ENCODE results near the gene FAM234B. TPM values are rescaled to one million over a fixed set of nuclear protein-coding genes. Genes with fewer than 3 reads are reported as not detected.
"Not testable (repeated sequence)": the region's sequence is repeated elsewhere in the genome, so short reads cannot be mapped to it uniquely, and the experiment has no call there.

The FAM234B gene
- polyA plus RNA-seq, 6 donors from 2014 or later = 2.0 to 8.9 (median 6.2) TPM

DNA sequence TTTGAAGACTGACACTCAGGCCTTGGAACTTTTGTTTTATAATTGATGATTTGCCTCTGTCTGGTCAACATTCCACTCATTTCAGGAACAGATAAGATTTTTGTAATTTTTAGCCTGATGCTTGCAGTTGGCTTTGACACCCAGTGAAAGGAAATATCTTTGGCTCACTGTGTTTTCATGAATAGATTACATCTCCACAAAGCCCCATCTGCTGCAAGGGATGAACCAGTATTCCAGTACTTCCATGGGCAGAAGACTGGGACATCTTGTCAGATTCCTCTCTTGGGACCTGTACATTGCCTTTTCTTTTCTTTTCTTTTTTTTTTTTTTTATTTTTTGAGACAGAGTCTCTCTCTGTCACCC lies 30.9 kb downstream of the FAM234B start:
- ATAC-seq (ENCODE audit: low read depth in 2 of 2) = no peak
- Mint-ChIP-seq H3K27me3 (no peaks in the 10 kb centered on the region), H3K4me1 (no peaks in the 10 kb centered on the region), H3K27ac (peak overlapping the region in 1 of 6 donors; percentile 61), H3K9me3 (no peaks in the 10 kb centered on the region), H3K36me3 (peaks cover 25 to 47% of the 10 kb centered on the region in 2 donors), H3K4me3 (no peak overlapping the region)
- DNase-seq = no peak

DNA sequence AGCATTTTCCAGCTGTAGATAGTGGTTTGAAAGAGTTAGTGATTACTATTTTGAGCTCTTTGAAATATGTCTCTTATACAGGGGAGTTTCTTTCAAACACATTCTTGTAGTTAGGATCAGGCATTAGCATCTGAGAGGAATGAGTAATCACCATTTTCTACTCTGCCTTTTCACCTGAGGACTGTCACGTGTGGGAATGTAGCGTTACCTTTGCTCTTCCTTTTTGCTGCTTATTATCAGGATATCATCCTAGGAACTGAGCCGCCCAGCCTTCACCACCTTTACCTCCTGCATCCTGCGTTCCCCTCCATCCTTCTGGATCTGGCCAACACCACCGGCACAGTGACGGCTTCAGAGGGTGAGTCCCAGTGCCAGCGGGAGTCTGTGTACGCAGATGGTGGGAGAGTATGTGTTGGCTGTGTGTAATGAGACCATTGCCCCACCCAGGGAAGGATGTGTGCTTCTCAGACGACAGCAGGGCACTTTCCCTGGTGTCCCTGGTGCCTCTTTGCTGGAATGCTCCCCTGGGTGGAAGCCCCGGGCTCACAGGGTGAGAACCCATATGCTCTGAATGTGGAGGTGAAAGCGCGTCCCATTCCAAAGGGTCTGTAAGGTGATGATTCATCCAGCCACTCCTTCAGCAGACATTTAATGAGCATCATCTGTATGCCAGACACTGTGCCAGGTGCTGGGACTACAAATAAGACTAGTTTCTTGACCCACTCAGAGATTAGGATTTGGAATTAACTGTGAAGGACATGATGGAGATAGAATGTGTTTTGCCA lies 31.8 kb downstream of the FAM234B start:
- Mint-ChIP-seq H3K4me3 (no peak overlapping the region), H3K27ac (no peak overlapping the region), H3K36me3 (peaks cover 30 to 46% of the 10 kb centered on the region in 2 donors), H3K27me3 (no peaks in the 10 kb centered on the region), H3K9me3 (no peaks in the 10 kb centered on the region), H3K4me1 (no peaks in the 10 kb centered on the region)
- DNase-seq = no peak
- ATAC-seq (ENCODE audit: low read depth in 2 of 2) = no peak

DNA sequence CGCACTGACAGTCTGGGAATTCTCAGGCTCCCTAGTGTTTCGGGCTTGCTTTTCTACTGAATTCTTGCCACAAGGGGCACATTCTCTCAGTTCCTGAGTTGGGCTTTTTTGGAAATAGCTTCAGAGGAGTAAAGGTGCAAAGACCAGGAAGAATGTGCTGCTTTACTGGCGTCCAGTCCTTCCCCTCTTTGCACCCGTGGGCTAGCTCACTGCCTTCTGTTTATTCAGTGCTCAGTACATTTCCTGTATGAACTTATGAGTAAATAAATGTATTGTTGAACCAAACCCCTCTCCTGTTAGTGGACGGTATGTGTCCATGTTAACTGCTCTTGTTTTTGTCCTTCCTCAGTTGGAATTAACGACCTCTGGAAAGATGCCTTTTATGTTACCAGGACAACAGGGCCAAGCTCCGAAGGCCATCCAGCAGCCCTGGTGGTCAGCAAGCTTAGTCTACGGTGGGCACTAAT lies 35.3 kb downstream of the FAM234B start:
- Mint-ChIP-seq H3K4me1 (no peaks in the 10 kb centered on the region), H3K9me3 (no peaks in the 10 kb centered on the region), H3K4me3 (no peak overlapping the region), H3K27ac (no peak overlapping the region), H3K27me3 (no peaks in the 10 kb centered on the region), H3K36me3 (peaks cover 15 to 27% of the 10 kb centered on the region in 2 donors)
- no peak for ATAC-seq (ENCODE audit: low read depth in 2 of 2)
- no peak for DNase-seq

DNA sequence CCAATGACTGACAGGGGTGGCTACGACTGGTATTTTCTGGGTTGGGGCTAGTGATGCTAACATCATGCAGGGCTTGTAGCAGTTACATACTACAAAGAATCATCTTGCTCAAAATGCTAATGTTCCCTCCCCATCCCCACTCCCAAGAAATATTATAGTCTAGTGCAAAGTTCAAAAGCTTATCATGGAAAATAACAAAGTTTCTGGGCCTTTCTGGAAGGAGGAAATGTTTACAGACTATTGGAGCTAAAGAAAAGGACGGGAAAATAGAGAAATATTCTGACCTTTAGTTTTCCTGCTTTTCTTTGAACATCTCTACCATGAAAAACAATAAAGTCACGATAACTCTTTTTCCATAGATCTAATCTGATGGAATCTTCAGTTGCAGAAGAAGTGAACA lies 36.1 kb downstream of the FAM234B start:
- H3K36me3 Mint-ChIP-seq = peaks cover 14 to 33% of the 10 kb centered on the region in 2 donors
- no peaks in the 10 kb centered on the region for H3K9me3 Mint-ChIP-seq
- H3K27me3 Mint-ChIP-seq = no peaks in the 10 kb centered on the region
- no peak overlapping the region for H3K27ac Mint-ChIP-seq
- no peak overlapping the region for H3K4me3 Mint-ChIP-seq
- DNase-seq (no peak), ATAC-seq (ENCODE audit: low read depth in 2 of 2) (no peak)
- H3K4me1 Mint-ChIP-seq = no peaks in the 10 kb centered on the region

DNA sequence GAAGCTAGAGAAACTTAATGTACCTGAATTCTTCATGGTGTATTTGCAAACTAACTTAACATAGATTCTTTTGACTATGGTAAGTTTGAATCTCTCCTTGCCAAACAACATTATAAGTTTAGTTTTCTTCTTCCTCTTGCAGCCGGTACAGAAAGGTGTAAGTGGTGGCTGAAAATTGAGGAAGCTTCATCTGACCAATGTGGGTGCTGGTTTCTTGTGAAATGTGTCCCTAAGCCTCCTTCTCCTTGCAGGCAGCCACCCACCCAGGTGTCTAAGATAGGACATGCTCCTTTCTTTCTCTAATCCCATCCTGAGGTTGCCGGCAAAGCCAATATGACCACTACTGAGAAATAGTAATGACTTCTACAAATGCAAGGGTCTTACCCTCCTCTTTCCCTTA lies 38.7 kb downstream of the FAM234B start:
- H3K27ac Mint-ChIP-seq = peak overlapping the region in 1 of 6 donors; percentile 66
- H3K36me3 Mint-ChIP-seq = peaks cover 21 to 24% of the 10 kb centered on the region in 2 donors

DNA sequence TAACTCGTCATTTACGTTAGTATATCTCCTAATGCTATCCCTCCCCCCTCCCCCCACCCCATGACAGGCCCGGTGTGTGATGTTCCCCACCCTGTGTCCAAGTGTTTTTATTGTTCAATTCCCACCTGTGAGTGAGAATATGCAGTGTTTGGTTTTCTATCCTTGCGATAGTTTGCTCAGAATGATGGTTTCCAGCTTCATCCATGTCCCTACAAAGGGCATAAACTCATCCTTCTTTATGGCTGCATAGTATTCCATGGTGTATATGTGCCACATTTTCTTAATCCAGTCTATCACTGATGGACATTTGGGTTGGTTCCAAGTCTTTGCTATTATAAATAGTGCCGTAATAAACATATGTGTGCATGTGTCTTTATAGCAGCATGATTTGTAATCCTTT lies 39.5 kb downstream of the FAM234B start:
- not testable (repeated sequence) for H3K9me3 Mint-ChIP-seq; ATAC-seq (ENCODE audit: low read depth in 2 of 2); H3K4me3 Mint-ChIP-seq; H3K27me3 Mint-ChIP-seq; H3K27ac Mint-ChIP-seq; H3K4me1 Mint-ChIP-seq; DNase-seq
- peaks cover 21 to 24% of the 10 kb centered on the region in 2 donors for H3K36me3 Mint-ChIP-seq

More for the DNA sequence above, 38.7 kb downstream of the FAM234B start:
- ATAC-seq (ENCODE audit: low read depth in 2 of 2) (no peak), DNase-seq (no peak)
- Mint-ChIP-seq H3K4me3 (no peak overlapping the region), H3K4me1 (no peaks in the 10 kb centered on the region), H3K27me3 (no peaks in the 10 kb centered on the region), H3K9me3 (no peaks in the 10 kb centered on the region)

DNA sequence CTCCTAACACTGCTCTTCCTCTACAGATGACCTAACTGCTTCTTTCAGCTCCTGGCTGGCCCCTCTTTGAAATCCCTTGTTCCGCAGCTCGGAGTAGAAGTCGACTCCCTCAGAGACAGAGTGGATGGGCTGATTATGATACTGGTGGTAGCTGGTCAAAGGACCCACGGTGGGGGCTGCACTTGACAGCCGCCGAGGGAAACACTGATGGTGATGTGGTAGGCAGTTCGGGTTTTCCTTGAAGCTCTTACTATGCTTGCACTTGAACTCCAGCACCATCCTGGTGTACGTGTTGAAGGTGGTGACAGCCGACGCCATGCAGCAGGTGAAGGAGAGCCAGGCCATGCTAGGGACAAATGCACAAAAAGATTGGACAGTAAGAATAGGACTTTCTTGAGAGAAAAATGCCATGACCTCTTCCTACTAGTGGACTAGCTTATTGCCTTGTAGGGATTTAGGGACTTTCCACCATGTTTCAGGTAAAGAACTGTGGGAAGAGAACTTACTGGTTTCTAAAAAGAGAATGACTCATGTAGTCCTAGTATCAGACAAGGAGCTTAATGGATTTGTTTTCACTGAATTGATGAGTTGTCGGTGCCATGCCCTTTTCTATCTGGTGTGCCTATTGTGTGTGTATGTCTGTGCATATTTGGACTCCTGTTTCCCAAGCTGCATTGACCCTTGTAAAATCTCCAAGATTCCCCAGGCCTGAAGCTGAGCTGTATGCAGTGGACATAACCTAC lies 40.9 kb downstream of the FAM234B start:
- Mint-ChIP-seq H3K4me1 (peaks cover 3 to 18% (median 13%) of the 10 kb centered on the region in 3 donors), H3K27ac (peak overlapping the region in 2 of 6 donors; percentile 31 to 71), H3K36me3 (peaks cover 16 to 21% of the 10 kb centered on the region in 2 donors), H3K27me3 (no peaks in the 10 kb centered on the region), H3K4me3 (no peak overlapping the region), H3K9me3 (no peaks in the 10 kb centered on the region)
- ATAC-seq (ENCODE audit: low read depth in 2 of 2) (no peak), DNase-seq (no peak)

DNA sequence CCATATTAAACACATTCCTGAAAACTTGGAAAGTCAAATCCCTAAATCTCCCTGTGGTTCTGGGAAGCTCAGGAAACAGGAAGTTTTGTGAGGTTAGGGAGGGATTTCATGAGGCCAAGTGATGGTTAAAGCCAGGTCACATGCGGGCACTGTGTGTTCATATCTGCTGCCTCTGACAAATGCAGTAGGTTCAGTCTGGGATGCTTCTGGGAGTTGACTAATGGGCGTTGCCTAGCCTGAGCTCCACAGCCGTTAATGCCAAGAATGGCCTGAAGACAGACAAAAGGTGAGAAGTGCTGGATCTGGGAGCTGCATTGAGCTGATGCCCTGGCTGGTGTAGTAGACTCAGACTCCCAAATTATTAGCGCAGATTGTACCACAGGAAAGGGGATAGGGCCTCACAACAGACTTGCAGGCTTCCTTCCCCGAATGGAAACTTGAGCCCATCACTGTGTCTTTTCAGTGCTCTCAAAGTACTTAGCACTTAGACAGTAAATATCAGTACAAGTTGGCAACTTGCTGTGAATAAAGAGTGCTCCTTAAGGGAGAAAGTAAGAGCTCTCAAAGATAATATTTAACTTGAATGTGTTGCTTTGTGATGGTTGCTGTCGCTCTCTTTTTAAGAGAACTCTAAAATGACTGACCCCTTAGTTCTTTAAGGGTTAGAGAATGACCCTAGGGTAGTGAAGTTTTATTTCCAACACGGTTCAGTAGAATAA lies 41.9 kb downstream of the FAM234B start:
- Mint-ChIP-seq H3K4me3 (no peak overlapping the region), H3K27ac (peak overlapping the region in 1 of 6 donors; percentile 49), H3K9me3 (no peaks in the 10 kb centered on the region), H3K36me3 (peaks cover 14 to 16% of the 10 kb centered on the region in 2 donors), H3K4me1 (peaks cover 10 to 27% (median 19%) of the 10 kb centered on the region in 3 donors), H3K27me3 (no peaks in the 10 kb centered on the region)
- DNase-seq (no peak), ATAC-seq (ENCODE audit: low read depth in 2 of 2) (no peak)

DNA sequence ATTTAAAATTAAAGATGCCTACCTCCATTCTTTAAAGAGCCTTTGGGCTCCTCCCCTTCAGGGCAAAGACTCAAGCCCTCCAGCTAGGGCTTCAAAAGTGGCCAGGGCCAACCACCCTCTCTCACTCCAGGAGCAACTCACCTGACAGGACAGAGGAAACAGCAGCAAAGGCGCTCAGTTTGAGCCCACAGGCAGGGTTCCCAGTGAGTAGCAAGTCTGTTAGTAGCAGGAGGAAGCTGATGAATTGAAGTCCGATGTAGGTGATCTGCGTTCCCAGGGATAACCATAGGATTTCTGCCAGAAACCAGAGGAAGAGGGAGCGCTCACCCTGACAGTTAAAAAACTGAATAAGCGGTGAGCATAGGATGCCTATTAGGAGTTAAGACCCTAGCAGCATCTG lies 43.6 kb downstream of the FAM234B start:
- DNase-seq (no peak), ATAC-seq (ENCODE audit: low read depth in 2 of 2) (no peak)
- Mint-ChIP-seq H3K36me3 (peaks cover 8 to 16% of the 10 kb centered on the region in 2 donors), H3K27me3 (no peaks in the 10 kb centered on the region), H3K4me1 (peaks cover 11 to 27% (median 19%) of the 10 kb centered on the region in 3 donors), H3K27ac (no peak overlapping the region), H3K4me3 (no peak overlapping the region), H3K9me3 (no peaks in the 10 kb centered on the region)

DNA sequence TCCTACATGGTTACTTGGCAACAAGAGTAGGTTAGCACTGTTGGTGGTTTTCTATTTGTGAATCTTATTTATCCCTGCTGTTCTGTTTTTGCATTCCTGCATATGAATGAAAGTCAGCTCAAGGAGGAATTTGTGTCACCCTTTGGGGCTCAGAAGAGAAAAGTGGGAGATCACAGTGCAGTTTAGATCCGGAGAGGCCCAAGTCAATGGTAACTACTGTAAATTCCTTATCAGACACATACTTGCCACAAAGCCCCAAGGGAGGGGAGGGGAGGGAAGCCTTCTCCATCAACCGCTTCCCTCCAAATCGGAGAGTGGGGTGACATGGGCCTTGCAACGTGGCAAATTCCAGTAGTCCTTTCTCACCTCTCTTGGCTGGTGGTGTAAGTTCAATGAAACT lies 44.3 kb downstream of the FAM234B start:
- no peak for ATAC-seq (ENCODE audit: low read depth in 2 of 2)
- H3K9me3 Mint-ChIP-seq = no peaks in the 10 kb centered on the region
- peaks cover 8 to 16% of the 10 kb centered on the region in 2 donors for H3K36me3 Mint-ChIP-seq
- no peak for DNase-seq
- H3K4me1 Mint-ChIP-seq = peaks cover 11 to 27% (median 19%) of the 10 kb centered on the region in 3 donors
- no peak overlapping the region for H3K4me3 Mint-ChIP-seq
- no peaks in the 10 kb centered on the region for H3K27me3 Mint-ChIP-seq
- no peak overlapping the region for H3K27ac Mint-ChIP-seq

DNA sequence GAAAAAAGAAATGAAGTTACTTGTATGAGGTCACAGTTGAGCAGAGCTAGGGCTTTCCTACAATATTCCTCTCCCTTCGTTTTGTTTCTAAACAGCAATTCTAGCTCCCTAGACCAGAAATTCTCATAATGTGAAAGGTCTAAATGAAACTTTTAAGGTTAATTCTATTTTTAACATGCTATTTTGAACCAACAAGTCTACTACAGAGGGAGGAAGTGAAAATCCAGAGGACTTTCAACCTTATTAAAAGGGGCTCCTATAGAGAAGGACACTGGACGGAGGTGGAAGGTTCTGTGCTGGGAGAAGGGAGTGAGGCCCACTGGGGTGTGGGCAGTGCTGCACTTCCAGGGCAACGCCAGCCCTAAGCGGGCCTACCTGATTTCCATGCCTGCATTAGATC lies 45.9 kb downstream of the FAM234B start:
- DNase-seq (no peak), ATAC-seq (ENCODE audit: low read depth in 2 of 2) (no peak)
- Mint-ChIP-seq H3K9me3 (no peaks in the 10 kb centered on the region), H3K4me3 (peak overlapping the region in 4 of 8 donors; percentile 0 to 77 (median 26)), H3K4me1 (peaks cover 11 to 27% (median 19%) of the 10 kb centered on the region in 3 donors), H3K27me3 (no peaks in the 10 kb centered on the region), H3K27ac (peak overlapping the region in 3 of 6 donors; percentile 42 to 90 (median 60)), H3K36me3 (peaks cover 8% of the 10 kb centered on the region in 2 donors)

DNA sequence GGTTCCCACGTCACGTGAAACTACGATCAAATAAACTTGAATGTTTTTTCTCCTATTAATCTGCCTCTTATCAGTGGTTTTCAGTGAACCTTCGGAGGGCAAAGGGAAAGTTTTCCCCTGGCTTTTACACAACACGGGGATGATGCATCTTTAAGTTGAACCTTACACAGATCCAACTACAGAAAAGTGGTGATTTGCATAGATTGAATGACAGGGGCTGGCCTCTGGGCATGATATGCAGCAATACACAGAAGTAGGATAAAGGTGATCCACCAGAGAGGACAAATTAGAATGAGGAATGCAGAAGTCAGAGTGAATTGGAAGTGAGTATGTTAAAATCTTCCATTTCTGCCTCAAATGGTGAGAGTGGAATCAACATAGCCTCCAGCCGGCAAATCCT lies 47.7 kb downstream of the FAM234B start:
- H3K9me3 Mint-ChIP-seq = no peaks in the 10 kb centered on the region
- no peak overlapping the region for H3K27ac Mint-ChIP-seq
- DNase-seq (no peak), ATAC-seq (ENCODE audit: low read depth in 2 of 2) (no peak)
- peaks cover 11 to 27% (median 21%) of the 10 kb centered on the region in 3 donors for H3K4me1 Mint-ChIP-seq
- no peaks in the 10 kb centered on the region for H3K27me3 Mint-ChIP-seq
- H3K36me3 Mint-ChIP-seq = peaks cover 0 to 2% of the 10 kb centered on the region in 2 donors
- no peak overlapping the region for H3K4me3 Mint-ChIP-seq

DNA sequence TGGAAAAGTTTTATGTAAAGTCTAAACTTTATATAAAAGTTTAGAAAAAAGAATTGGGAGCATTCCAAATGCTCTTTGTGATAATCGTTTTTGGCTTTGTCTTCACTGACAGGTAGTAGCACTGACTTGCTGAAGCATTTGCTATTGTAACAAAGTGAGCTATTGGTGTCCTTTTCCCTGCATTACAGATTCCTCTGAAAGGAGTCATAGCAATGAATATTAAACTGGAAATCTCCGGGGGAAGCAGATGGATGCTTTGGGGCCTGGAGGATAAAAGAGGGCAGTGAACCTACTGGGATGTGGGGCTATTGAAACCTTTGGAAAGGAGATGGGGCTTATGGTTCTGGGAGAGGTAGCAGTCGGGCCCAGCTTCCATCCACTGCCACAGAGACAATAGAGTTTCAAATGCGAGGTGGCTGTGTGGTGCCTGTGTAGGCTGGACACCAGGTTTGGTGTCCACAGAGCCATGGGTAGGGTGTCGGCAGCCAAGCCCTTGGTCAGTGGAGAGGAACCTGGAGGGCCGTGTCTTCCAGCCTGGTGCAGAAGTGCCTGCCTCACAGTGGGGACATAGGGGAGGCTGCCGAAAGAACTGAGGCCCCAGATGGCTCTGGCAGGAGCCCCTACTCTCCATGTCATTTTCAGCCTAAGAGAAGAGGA lies 49.1 kb downstream of the FAM234B start:
- H3K4me1 Mint-ChIP-seq = peaks cover 25 to 41% (median 35%) of the 10 kb centered on the region in 3 donors
- H3K36me3 Mint-ChIP-seq = peaks cover 0 to 8% of the 10 kb centered on the region in 2 donors

More for the DNA sequence above, 49.1 kb downstream of the FAM234B start:
- DNase-seq (no peak), ATAC-seq (ENCODE audit: low read depth in 2 of 2) (no peak)
- H3K4me3 Mint-ChIP-seq = no peak overlapping the region
- H3K9me3 Mint-ChIP-seq = peaks cover 0 to 2% (median 0%) of the 10 kb centered on the region in 7 donors
- H3K27ac Mint-ChIP-seq = no peak overlapping the region
- no peaks in the 10 kb centered on the region for H3K27me3 Mint-ChIP-seq
